ENCODE results near the gene RNF212.

The RNF212 gene

DNA sequence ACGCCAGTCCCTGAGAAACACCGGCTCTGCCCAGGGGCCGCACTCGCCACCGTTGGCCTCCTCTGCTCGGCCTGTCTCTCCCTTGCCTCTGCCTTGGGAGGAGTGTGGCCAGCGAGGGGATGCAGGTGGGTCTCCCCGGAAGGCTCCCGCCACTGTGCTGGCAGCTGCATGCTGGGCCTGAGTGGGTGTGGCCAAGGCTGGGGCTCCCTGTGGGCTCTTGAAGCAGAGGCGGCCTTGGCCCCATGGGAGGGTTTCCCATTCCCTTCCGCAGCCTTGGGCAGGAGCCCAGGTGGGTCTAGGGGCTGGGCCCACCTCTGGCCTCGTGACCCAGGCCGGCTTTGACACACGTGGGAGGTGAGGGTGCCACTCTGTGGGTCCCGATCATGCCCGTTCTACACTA, 82.8 kb downstream of the RNF212 start:
- DNase-seq, result no peak

DNA sequence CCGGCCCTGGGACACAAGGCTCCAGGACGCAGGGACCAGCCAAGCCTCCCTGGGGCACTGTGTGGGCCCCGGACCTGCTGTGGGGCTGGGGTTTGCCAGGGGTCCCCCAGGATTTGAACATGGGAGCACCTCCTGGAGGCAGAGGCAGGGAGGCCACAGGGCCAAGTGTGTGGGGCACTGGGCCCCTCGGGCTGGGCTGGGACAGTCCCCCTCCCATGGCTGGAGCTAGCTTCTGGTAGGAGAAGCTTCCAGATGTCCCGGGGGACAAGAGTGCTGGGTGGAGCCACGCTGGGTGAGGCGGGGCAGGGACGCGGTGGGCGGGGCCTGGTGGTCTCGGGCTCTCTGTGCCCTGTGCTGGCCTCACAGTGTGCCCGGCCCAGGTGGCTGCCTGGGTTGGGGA, 83.3 kb downstream of the RNF212 start:
- DNase-seq, result no peak

DNA sequence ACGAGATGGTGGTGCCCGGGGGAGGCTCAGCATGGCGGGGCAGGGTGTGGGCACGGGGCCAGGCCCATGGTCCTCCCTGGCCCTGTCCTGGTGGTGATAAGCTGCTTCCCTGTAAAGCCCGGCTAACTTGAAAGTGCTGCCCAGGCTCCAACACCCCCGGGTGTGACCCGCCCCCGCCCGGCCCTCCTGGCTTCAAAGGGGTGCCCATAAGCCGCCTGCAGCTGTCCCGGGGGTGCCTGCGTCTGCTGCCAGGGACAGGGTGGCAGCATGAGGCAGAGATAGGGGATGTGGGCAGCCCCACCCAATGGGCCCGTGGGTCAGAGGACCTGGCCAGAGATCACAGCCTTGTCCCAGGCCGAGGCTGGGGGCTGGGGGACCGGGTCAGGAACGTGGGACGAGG, 83.8 kb downstream of the RNF212 start:
- no peak for DNase-seq

DNA sequence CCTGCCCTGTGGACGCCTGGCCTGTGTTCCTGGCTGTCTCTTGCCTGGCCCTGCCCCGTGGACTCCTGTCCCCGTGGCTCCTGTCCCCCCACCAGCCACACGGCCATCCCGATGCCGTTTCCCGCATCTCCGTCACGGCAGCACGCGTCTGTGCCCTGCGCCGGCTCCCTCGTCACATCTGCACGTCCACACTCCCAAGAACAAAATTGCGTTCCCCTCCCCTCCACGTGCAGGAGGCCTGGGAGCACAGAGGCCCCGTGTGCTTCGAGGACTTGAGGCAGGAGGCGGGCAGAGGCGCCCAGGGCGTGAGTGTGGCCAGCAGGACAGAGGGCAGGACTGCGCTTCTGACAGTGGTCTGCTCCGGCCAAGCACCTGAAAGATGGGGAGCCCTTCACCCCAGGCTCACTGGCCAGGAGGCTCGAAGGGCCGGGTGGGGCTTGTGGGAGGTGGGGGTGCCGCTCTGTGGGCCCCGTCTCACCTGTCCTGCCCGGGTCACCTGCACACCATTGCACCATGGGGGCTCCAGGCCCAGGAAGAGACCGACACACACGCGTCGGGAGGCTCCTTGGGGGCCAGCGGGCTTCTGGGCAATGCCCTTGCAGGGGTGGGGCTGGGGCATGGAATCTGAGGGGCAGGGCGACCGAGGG, 84.7 kb downstream of the RNF212 start:
- DNase-seq, result no peak

DNA sequence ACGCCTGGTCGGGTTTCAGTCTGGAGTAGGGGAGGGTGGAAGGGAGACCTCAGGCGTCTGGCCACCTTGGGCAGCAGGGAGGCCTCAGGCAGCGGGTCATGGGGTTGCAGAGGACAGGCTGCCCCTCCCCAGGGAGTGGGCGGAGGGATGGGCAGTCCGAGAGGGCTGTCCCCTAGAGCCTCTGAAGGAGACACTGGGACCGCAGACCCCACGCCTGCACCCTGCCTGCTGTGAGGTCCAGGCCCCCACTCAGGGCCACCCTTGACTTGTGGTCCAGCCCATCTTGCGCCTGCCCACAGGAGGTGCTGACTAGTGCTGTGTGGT, 85.5 kb downstream of the RNF212 start:
- DNase-seq, result no peak

DNA sequence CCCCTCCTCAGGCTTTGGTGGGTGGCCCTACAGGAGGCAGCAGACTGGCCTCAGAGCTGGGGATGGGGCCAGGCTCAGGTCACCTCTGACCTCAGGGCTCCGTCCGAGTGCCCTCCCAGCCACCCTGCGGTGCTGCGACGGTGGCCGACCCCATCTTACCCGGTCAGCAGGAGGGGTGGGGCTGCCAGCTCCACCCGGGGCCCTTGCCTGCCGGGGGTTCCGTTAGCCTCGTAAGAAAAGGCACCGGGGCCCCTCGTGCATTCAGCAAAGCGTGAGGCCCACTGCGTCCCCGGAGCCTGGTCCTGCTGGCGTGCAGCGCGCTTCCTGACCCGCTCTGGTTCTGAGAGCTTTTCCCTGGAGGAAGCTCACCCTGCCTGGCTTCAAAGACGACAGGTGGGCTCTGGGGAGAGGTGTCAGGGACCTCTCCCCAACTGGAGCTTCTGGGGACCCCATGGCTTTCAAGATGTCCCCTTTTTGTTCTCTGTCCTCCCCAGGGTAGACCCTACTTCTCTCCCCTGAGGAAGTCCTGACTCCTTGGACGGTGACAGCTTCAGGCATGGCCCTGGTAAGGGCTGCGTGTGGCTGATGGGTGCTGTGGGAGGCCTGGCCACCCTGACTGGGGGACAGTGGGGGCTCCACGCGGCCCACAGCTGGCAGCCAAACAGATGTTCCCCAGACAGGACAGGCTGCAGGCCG, 86.0 kb downstream of the RNF212 start:
- DNase-seq, result no peak

DNA sequence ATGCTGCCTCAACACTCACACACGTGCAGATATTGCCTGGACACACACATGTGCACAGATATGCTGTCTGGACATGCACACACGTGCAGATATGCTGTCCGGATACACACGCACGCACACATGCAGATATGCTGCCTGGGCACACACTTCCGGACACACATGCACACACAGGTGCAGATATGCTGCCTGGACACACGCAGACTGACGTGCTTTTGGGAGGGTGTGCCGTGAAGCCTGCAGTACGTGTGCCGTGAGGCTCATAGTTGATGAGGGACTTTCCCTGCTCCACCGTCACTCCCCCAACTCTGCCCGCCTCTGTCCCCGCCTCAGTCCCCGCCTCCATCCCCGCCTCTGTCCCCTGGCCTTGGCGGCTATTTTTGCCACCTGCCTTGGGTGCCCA, 87.2 kb downstream of the RNF212 start:
- no peak for DNase-seq

DNA sequence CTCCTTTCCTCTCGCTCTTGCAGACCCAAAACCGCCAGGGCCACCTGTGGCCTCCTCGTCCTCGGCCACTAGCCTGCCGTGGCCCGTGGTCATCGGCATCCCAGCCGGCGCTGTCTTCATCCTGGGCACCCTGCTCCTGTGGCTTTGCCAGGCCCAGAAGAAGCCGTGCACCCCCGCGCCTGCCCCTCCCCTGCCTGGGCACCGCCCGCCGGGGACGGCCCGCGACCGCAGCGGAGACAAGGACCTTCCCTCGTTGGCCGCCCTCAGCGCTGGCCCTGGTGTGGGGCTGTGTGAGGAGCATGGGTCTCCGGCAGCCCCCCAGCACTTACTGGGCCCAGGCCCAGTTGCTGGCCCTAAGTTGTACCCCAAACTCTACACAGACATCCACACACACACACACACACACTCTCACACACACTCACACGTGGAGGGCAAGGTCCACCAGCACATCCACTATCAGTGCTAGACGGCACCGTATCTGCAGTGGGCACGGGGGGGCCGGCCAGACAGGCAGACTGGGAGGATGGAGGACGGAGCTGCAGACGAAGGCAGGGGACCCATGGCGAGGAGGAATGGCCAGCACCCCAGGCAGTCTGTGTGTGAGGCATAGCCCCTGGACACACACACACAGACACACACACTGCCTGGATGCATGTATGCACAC, 88.3 kb downstream of the RNF212 start:
- no peak for DNase-seq

DNA sequence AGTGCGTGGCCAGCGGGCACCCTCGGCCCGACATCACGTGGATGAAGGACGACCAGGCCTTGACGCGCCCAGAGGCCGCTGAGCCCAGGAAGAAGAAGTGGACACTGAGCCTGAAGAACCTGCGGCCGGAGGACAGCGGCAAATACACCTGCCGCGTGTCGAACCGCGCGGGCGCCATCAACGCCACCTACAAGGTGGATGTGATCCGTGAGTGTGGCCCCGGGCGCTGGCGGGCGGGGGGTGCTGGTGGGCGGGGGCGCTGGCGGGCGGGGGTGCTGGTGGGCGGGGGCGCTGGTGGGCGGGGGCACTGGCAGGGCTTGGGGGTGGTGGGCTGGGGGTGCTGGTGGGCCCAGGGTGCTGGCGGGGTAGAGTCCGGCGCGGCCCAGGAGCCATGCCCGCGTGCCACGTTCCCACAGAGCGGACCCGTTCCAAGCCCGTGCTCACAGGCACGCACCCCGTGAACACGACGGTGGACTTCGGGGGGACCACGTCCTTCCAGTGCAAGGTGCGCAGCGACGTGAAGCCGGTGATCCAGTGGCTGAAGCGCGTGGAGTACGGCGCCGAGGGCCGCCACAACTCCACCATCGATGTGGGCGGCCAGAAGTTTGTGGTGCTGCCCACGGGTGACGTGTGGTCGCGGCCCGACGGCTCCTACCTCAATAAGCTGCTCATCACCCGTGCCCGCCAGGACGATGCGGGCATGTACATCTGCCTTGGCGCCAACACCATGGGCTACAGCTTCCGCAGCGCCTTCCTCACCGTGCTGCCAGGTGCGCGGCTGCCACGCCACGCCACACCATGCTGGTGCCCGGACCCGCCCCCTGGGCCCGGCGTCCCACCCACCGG, 89.2 kb downstream of the RNF212 start:
- DNase-seq, result no peak

DNA sequence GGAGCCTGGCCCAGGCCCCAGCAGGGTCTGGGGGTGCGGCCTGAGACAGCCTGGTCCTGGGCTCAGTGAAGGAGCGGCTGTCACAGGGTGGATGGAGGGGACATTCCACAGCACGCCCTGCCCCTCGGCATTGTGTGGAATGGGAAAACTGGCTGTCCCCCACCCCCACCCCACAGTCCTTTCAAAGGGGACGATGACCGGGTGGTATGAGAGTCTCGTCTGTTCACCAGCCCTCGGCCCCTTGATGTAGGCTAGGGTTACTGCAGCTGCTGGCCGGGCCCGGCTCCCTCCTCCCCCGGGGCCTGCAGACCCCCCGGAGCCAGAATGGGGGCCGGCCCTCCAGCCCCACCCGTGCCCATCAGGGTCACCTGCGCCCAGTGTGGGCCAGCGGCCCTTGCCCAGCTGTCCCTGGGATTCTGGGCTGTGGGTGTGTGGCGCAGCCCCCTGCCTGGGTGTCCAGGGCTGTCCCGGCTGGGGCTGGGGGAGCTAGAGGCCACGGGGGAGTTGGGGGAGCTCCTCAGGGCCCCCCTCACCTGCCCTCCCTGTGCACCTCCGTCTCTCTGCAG, 90.2 kb downstream of the RNF212 start:
- DNase-seq, result no peak

DNA sequence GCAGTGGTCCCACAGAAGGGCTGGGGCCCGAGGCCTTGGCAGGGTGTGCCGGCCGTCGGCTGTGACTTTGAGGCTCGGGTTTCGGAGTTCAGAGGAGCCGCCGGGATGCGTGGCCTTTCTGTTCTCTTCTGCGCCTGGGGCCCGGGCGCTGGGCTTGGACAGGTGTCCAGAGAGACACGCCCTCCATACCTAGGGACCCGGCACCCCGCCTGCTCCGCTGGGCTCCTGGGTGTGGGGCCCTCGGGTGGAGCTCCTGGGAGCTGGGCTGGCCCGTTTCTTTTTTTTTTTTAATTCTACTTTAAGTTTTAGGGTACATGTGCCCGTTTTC, 90.7 kb downstream of the RNF212 start:
- no peak for DNase-seq

DNA sequence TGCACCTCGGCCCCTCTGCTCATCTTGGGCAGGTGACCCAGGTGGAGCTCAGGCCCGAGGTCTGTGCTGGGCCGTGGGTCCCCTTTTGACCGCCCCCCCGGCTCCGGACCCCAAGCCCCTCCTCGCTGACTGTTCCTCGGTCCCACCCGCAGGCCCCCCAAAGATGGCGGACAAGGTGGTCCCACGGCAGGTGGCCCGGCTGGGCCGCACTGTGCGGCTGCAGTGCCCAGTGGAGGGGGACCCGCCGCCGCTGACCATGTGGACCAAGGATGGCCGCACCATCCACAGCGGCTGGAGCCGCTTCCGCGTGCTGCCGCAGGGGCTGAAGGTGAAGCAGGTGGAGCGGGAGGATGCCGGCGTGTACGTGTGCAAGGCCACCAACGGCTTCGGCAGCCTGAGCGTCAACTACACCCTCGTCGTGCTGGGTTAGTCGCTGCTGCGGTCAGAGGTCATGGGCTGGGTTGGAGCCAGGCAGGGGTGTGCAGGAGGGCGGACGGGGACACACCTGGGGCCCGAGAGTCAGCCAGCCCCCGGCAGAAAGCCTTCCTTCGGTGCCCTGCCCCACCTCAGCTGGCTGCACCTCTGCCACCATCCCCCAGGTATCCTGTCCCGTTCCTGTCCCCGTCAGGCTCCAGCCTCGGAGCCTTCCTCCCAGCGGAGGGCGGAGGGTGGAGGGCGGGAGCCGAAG, 91.2 kb downstream of the RNF212 start:
- DNase-seq, result no peak

Measured in NCI-H1436 treated with DMSO at 0.1 percent for 48 hours (cell line).